Sciatic nerve (tissue), 2 donors: ENCODE data around the gene RAB5IF. TPM values are rescaled to one million over a fixed set of nuclear protein-coding genes. Genes with fewer than 3 reads are reported as not detected.

ENCODE experiments used
- ATAC-seq: fragments of 200-7000 bp; cut with Tn5 transposase; one replicate; pipeline ENCODE4 v1.9.1; 2020; ENCODE audit warnings: mild to moderate bottlenecking, moderate library complexity
- DNase-seq: peaks from one replicate; pipeline ENCODE4 v3.0.0-alpha.2; 2020; ENCODE audit warnings: low spot score
- intact Hi-C: fragments of 100-400 bp; cut with DNase I; formaldehyde crosslinking; loops from one replicate; pipeline ENCODE4 v1.14.2; 2022
- total RNA-seq: library from RNA; stranded (reverse); fragmentation: NEBNext Ultra II Directional; extraction: Animal tissue kit (Norgen Biotek cat#: 25700); gene quantifications from one replicate; pipeline ENCODE4 v1.2.1, GENCODE V29; 2021
- donor health status: DM: no; HTN: no; CAD: no.
- donor health status: DM: no; HTN: no; CAD: no.

RAB5IF gene
- total RNA-seq, 1 donor from 2014 or later: 33.1 TPM

GRCh38 chr20:36647196-36648121 lies 41.9 kb downstream of the RAB5IF start:
- DNase-seq (peak; percentile 35), ATAC-seq (no peak)
- intact Hi-C loops: no loop called here

GRCh38 chr20:36653456-36653855 lies 47.9 kb downstream of the RAB5IF start:
- intact Hi-C loops: no loop called here
- ATAC-seq: no peak
- no peak for DNase-seq

- intact Hi-C loops: no loop called here
- no peak for ATAC-seq
- peak; percentile 14 for DNase-seq
Measured at GRCh38 chr20:36654506-36654905, 48.9 kb downstream of the RAB5IF start.

GRCh38 chr20:36655004-36655403 lies 49.4 kb downstream of the RAB5IF start:
- intact Hi-C loops: no loop called here
- ATAC-seq (no peak), DNase-seq (no peak)

GRCh38 chr20:36656733-36657132 lies 51.2 kb downstream of the RAB5IF start:
- DNase-seq: peak; percentile 1
- intact Hi-C loops: no loop called here
- no peak for ATAC-seq

GRCh38 chr20:36658300-36658699 lies 52.7 kb downstream of the RAB5IF start:
- intact Hi-C loops: no loop called here
- ATAC-seq (no peak), DNase-seq (peak; percentile 0)

Other genes with a start within 250 kb of the RAB5IF start
- 709 TPM for gene MYL9, start 64.3 kb upstream of the RAB5IF start, total RNA-seq
- 25.3 TPM for gene TGIF2, start 32.2 kb upstream of the RAB5IF start, total RNA-seq
- gene SLA2, start 40.4 kb downstream of the RAB5IF start, total RNA-seq: 0.49 TPM
- 30.7 TPM for gene NDRG3, start 140.3 kb downstream of the RAB5IF start, total RNA-seq
- gene DSN1, start 168.0 kb downstream of the RAB5IF start, total RNA-seq: 7.2 TPM